Retina (tissue), 1 donor: ENCODE measurements around the gene RASGEF1C.

ENCODE experiments used
- DNase-seq: peaks from one replicate; pipeline ENCODE4 v3.0.0-alpha.2; 2016

Gene RASGEF1C

GRCh38 chr5:180157866-180158265 is 51.1 kb downstream of the RASGEF1C start:
- no peak for DNase-seq

- DNase-seq: no peak
These were observed 52.9 kb downstream of the RASGEF1C start for GRCh38 chr5:180156141-180156540.

DNA sequence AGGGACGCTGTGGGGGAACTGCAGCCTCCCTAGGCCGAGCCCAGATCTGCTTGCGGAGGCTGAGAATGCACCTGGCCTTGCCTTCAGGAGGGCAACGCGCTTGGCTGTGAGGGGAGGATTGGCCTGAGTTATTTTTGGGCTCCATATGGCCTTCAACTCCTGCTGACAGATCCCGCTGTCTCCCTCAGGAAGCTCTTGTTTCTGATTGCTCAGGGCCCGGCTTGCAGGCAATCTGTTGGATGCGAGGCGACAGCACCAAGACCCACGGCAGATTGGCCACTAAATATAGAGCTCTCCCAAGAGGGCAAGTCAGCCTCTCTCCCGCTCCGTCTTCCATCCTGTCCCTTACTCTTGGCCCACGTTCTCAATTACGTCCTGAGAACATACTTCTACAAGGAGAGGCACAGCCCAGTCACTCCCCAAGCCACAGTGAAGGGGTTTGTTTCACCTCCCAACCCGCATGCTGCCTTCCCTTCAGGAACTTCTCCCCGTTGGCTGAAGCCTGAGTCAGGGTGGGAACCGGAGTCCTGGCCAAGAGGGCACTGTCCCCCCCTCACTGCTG is 53.6 kb downstream of the RASGEF1C start:
- DNase-seq: peak; percentile 39

DNA sequence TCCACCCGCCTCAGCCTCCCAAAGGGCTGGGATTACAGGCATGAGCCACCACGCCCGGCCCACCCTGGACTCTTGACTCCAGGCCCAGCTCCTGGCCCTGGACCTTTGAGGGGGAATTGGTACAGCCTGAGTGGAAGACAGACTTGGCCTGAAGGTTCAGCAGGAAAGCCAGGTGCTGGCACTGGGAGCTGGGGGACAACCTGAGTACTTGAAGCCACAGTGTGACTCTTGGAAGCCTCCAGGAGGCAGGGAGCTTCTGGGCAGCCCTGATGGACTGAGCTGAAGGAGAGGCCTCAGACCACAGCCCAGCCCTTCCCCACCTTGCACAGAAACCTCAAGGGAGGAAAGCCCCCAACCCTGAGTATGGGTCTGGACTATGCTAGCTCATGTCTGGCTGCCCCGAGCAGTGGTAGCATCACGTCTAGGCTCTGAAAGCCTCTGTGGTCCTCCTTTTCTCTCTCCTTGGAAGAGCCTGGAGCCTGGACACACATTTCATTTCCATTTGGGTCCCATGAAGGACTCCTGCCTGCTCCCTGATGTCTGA is 54.1 kb downstream of the RASGEF1C start:
- no peak for DNase-seq

DNA sequence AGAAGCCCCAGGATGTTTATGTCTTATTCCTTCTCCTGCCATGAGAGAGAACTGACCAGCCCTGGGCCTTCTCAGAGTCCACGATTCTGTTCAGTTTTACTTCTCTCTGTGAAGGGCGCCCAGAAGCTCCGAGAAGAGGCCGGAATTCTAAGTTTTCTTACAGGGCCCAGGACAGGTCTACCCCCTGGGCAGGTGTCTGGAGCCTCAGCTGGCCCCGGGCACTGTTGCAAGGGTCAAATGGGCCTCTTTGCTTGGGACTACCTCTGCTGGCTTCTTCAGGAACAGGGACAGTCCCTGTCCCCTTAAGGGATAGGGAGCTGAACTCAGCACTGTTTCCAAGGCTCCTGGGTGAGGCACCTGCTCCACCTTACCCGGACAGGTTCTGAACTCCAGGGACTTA is 55.0 kb downstream of the RASGEF1C start:
- DNase-seq: no peak

- DNase-seq: no peak
These were observed 55.9 kb downstream of the RASGEF1C start for GRCh38 chr5:180153099-180153498.

- DNase-seq: no peak
These were observed 65.2 kb downstream of the RASGEF1C start for GRCh38 chr5:180143656-180144364.

GRCh38 chr5:180142824-180143610 is 66.0 kb downstream of the RASGEF1C start:
- DNase-seq: no peak

DNA sequence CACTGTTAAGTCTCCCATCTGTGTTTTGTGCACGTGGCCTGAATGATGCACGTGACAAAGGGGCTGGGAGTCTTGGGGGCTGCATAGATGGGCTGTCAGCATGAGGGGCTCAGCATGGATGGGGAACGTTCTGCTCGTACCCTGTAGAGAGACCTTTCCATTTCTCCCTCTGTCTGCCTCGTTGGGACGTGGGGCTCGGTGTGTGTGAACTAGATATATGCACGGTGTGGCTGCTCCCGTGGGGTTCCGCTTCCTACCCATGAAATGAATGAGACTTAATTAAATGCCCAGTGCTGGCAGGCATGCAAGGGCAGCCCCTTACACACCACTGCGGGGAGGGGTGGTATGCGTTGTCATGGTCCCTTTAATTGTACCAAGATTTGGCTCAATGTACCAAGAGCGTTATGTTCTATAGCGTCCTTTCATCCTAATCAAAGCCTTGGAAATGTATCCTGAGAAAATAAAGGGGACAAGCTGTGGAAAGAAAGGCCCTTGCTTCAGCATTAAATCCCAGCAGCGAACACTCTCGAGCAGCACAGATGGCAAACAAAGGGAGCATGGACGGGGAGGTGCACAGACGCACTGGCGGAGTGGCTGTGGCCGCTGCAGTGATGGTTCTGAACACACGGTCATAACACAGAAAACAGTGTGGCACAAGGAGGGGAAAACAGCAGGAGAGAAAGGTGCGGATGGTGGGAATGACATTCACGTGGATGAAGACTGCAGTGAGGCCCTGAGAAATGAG is 66.8 kb downstream of the RASGEF1C start:
- peak; percentile 54 for DNase-seq

GRCh38 chr5:180141068-180141660 is 67.8 kb downstream of the RASGEF1C start:
- DNase-seq: no peak

DNA sequence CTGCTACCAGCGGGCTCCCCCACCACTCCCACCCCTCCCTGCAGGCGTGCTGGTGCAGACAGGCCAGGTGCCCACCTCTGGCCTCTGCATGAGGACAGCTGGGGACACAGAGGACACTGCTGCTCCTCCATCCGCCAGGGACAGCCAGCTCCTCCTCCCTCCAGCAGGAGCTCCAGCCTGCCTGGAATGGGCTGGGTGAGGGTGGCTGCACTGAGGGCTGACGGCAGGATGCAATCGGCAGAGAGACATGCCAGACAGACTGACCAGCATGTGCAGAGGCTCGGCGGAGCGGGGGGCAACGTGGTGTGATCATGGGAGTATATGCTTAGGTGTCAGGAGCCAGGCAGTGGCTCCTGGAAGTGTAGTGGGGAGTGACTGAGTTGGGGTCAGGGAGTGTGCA is 68.4 kb downstream of the RASGEF1C start:
- no peak for DNase-seq

- DNase-seq: no peak
These were observed 68.9 kb downstream of the RASGEF1C start for GRCh38 chr5:180140079-180140554.

DNA sequence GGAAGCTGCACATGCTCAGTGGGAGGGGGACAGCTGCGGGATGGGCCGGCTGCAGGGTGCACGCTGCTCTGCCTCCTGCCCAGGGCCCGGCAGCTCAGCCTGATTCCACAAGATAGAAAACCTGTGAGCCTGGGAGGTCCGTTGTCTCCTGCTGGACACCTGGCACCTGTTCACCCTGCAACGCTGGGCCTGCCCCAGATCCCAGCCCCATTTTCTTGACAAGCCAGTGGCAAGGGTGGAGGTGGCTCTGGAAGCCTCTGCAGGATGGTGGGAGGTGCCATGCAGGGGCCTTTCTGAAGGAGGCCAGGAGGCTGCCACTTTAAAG is 69.3 kb downstream of the RASGEF1C start:
- no peak for DNase-seq

DNA sequence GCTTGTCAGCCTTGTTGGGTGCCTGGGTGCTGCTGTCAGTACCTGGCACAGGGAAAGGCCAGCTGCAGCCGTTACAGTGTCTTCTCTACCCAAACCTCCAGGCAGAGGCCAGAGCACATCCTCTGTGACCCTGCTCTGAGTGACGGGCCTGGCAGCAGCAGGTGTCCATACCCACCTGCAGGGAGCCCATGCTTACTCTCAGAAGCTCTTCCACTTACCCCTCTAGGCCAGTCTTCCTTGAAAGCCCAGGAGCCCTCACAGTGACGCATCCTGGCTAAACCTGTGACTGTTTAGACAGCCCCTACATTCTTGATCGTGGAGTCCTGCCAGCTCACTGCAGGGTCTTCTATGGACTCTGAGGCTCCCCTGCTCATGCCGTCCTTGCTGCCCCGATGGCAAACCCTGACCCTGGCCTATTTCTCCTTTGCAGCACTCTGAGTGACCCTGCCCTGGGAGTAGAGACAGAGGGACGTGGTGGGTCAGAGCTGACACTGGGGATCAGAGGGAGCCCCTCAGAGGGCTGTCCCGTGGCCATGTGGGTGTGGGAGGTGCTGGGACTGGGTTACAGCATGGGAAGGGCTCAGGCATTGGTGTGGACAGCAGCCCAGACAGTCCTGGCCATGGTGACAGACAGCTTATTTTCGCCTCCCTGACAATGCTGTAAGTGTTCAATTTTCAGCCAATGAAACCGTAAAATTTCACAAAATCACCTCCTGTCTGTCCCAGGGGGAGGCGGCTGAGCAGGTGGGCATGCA is 69.9 kb downstream of the RASGEF1C start:
- no peak for DNase-seq

DNA sequence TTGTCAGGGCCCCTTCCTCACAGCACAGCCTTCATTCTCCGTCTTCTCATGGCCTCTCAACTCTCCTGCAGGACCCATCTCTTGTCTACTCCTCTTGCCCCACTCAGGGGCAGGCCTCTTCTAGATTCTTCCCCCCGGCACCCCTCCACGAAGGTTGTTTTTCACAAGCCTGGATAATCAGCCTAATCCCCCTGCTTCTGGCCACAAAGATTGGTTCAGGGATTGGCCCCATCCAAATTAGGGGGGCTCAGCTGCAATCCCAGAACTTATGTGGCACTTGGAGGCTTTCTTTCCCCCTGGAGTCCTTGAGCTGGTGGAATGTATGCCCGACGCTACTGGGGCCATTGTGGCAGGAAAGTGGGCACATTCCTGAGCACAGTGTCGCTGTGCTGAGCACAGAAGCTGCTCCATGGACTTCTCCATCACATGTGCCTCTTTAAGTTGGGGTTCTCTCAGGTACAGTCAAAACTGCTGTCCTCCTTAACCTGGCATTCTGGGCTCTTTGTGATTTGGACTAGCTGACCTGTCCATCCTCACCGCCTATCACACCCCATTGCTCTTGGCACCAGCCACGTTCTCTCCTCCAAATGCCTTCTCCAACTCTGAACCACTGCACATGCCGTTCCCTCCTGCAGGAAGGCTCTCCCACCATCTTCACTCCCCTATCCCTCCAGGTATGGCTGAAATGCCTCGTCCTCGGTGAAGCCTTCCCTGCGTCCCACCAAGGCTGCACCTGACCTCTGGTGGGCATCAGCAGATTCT is 70.6 kb downstream of the RASGEF1C start:
- DNase-seq: no peak

- no peak for DNase-seq
These were observed 71.4 kb downstream of the RASGEF1C start for GRCh38 chr5:180137401-180138213.

DNA sequence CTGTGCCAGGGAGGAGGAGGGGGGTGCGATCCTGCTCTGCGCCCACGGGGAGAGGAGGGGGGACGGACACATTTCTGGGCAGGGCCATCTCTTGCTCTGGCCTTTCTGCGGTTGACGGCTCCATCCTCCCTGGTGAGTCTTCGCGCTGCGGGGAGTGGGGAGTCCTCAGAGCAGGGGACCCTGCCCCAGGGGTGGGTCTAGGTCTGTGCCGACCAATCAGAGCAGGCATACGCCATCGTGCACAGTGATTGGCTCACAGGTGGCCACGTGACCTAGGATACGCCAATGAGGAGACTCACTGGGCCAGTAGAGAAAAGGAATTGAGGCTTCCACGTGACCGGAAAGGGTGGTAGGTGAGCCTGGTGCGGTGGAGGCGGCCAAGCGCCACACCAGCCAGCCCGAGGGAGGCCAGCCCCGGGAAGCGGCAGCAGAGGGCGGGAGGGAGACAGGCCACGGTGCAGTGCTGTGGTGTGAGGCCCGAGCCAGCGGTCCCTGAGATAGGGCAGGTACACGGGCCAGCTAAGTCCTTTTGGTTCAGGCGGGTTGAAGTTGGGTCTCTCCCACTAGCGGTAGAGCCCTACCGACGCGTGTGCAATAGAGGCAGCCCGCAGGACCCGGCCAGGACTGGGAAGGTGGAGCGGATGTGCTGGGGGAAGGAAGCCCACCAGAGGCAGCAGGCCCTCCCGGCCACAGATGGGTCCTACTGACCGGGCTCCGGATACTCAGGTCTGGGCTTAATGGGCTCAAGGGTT is 72.2 kb downstream of the RASGEF1C start:
- no peak for DNase-seq

DNA sequence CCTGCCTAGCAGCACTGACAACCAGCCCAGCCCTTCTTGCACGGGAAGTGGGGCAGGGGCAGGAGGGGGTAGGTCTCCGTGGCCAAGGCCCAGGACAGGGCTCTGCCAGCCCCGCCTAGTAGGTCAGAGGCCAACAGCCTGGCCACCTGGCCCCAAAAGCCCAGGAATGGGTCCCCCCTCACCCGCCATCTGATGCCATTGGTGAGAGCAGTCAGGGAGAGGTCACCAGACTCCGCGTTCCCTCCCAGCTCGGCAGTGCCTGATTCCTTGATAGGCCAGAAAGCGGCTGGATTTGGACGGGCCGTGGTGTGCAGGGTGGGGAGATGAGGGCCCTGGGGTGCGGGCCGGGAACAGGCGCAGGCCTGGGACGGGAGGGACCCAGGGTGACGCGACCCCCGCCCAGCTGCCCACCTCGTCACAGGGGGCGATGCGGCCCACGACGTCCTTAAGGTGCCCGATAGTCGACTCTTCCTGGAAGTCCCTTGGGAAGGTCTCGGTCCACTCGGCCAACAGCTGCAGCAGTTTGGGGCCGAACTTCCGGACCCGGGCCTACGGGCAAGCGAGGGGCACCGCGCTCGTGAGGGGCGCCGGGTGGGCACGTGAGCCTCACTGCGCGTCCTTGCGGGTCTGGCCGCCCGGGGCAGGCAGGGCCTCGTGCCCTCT is 72.9 kb downstream of the RASGEF1C start:
- DNase-seq: no peak
